ENCODE data around the gene ST6GAL2. TPM values are rescaled to one million over a fixed set of nuclear protein-coding genes. Genes with fewer than 3 reads are reported as not detected.

Gene ST6GAL2
- total and polyA plus RNA-seq, 2 of the 8 experiments (the other 6 are each of a cell fraction or from before 2014, with no cell fraction given), result 2.7 to 17.5 TPM

- TF ChIP-seq SP1 (IDR thresholded peaks at IDR 0.05; ENCODE audit: low read depth, low read length) (no peak), SIRT6 (IDR thresholded peaks at IDR 0.05; ENCODE audit: low read length) (no peak), ATF2 (IDR thresholded peaks at IDR 0.05; ENCODE audit: low read length) (no peak), RNF2 (IDR thresholded peaks at IDR 0.05; ENCODE audit: borderline replicate concordance, low read depth, low read length, missing control alignments, poor library complexity, severe bottlenecking) (no peak), CTCF (IDR thresholded peaks at IDR 0.05; ENCODE audit: control extremely low read depth in 1 of 3, insufficient read depth in 1 of 3, low read depth in 1 of 3, low read length in 3 of 3) (no peak), PHF8 (conservative IDR thresholded peaks at IDR 0.05; ENCODE audit: low read depth, low read length) (0 out of 2 replicates have a peak, but pooled peaks have one; percentile 46), RAD21 (IDR thresholded peaks at IDR 0.05 in 1 of 2, conservative IDR thresholded peaks at IDR 0.05 in 1 of 2; ENCODE audit: low read depth in 2 of 2, low read length in 2 of 2) (peak in 1 of 2 experiments; percentile 1; a peak in 1 of 4 replicates), MAX (IDR thresholded peaks at IDR 0.05) (peak; percentile 14), SIX5 (IDR thresholded peaks at IDR 0.05; ENCODE audit: low read depth, low read length) (no peak), NRF1 (IDR thresholded peaks at IDR 0.05; ENCODE audit: low read depth, low read length) (no peak), POLR2A (IDR thresholded peaks at IDR 0.05; ENCODE audit: control extremely low read depth in 1 of 2, low read depth in 2 of 2, low read length in 2 of 2) (peak in 1 of 2 experiments; percentile 65; a peak in 2 of 3 replicates), RFX5 (IDR thresholded peaks at IDR 0.05; ENCODE audit: borderline replicate concordance, low read depth, low read length) (no peak), CEBPB (IDR thresholded peaks at IDR 0.05; ENCODE audit: low read depth, low read length) (no peak), ZNF274 (IDR thresholded peaks at IDR 0.05; ENCODE audit: borderline replicate concordance, extremely low read depth, low read length) (no peak), EGR1 (IDR thresholded peaks at IDR 0.05; ENCODE audit: borderline replicate concordance, low read depth, low read length) (no peak), GTF2F1 (IDR thresholded peaks at IDR 0.05; ENCODE audit: borderline replicate concordance, low read depth, low read length) (no peak), BACH1 (IDR thresholded peaks at IDR 0.05; ENCODE audit: low read length) (no peak), ASH2L (IDR thresholded peaks at IDR 0.05; ENCODE audit: low read length) (peak; percentile 55), YY1 (IDR thresholded peaks at IDR 0.05; ENCODE audit: low read depth, low read length) (peak; percentile 73; the same call in 1 of the 2 replicates), POLR2AphosphoS5 (IDR thresholded peaks at IDR 0.05; ENCODE audit: low read depth, low read length) (peak; percentile 62)
Measured at GRCh38 chr2:106886916-106887758, 1.2 kb upstream of the ST6GAL2 start (continued).

All from H1 (cell line).